GM10248 (cell line): ENCODE results near the gene GRHL1.
"Not testable (repeated sequence)": the region's sequence is repeated elsewhere in the genome, so short reads cannot be mapped to it uniquely, and the experiment has no call there.

Experiments
- CTCF ChIA-PET: fragments of 300-600 bp; sonication (Branson Sonifier 250); formaldehyde crosslinking; extraction: SDS; loops from one replicate; lab custom pipeline; 2021; ENCODE audit warnings: antibody characterized with exemption; lab: Yijun Ruan, JAX
- POLR2A ChIA-PET: fragments of 350-650 bp; sonication (Branson Sonifier 250); formaldehyde crosslinking; extraction: SDS; loops from one replicate; lab custom pipeline; 2020; ENCODE audit warnings: antibody characterized with exemption; lab: Yijun Ruan, JAX
- DNase-seq: peaks from one replicate; pipeline ENCODE4 v3.0.0; 2012; ENCODE audit errors: extremely low spot score
- TF ChIP-seq, protein P1 (sequence below): IDR thresholded peaks from 2 replicates; pipeline ENCODE4 v1.5.1; 2012; ENCODE audit warnings: mild to moderate bottlenecking, low read depth; ENCODE audit errors: extremely low read depth, missing control alignments, control extremely low read depth

Gene GRHL1

DNA sequence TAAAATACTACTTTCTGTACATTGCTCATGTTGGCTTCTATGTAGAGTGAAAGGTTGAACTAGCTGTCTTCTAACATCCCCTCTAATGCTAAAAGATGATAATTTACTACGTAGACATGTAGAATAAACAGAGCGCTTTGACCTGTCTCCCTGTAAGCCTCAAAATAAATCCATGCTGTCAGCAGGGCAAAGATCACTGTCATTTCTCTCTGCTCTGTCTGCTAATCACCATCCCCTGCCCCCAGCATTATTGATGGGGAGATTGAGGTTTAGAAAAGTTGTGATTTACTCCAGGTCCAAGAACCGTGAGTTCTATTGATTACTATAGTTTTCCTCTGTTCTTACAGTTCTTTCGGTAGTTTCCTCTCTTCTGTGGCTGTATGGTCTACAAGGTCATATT is 39.0 kb upstream of the GRHL1 start:
- ChIA-PET POLR2A (no interaction called here), CTCF (no interaction called here)
- TF ChIP-seq, protein P1, sequence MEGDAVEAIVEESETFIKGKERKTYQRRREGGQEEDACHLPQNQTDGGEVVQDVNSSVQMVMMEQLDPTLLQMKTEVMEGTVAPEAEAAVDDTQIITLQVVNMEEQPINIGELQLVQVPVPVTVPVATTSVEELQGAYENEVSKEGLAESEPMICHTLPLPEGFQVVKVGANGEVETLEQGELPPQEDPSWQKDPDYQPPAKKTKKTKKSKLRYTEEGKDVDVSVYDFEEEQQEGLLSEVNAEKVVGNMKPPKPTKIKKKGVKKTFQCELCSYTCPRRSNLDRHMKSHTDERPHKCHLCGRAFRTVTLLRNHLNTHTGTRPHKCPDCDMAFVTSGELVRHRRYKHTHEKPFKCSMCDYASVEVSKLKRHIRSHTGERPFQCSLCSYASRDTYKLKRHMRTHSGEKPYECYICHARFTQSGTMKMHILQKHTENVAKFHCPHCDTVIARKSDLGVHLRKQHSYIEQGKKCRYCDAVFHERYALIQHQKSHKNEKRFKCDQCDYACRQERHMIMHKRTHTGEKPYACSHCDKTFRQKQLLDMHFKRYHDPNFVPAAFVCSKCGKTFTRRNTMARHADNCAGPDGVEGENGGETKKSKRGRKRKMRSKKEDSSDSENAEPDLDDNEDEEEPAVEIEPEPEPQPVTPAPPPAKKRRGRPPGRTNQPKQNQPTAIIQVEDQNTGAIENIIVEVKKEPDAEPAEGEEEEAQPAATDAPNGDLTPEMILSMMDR, result no peak
- no peak for DNase-seq

DNA sequence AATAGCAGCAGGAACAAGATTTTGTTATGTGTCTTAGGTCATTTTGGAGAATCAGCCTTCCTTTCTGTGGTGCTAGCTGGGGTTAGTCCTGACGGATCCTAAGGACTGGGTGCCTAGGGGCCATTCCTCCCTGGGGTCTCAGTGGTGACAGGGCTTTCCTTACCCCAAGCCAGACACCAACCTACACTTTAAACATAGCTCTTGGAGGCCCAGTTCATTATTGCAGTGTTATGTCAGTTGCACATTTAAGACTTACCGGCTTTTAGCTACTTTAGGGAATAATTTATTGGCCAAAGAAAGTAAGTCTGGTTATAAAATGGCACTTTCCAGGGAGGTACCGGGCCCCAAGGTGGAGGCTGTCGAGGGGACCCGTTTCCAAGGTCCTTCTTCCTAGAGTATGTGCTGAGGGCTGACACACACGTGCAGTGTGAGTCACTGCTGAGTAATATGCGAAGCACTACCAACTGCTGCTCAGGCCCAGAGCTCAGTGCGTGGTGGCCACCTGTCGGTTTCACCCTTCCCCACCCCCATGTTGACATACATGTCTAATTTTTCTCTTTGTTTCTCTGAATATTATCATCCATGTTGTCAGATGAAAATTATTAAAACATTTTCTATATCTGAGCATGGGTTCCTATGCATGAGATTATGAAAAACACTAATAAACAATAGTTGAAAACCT is 37.0 kb upstream of the GRHL1 start:
- TF ChIP-seq, protein P1, result peak; percentile 53
- ChIA-PET POLR2A (no interaction called here), CTCF (interaction anchor here (0.8 to 4.4 kb wide), 18 partner anchors 8 to 521 kb away, joined by 3 to 41 read pairs (median 3); partner anchors contain the start of gene TAF1B)
- peak; percentile 71 for DNase-seq

DNA sequence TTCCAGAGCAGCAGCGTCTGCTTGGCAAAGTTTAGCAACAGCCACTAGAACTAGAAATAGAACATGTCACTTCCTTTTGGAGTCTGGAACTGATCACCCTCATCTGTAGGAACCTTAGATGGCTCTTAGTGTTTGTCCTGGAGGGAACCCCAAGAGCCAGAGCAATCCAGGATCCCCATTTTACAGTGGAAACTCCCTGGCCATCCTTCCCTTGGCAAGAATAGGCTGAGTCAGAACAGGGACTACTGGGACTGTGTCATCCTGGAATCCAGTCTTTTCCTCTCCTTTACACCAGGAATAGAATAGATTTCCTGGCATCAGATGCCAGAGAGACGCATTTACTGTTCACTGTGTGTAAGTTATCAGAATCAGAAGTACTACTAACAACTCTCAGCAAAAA is 33.2 kb upstream of the GRHL1 start:
- TF ChIP-seq, protein P1, result no peak
- ChIA-PET CTCF (no interaction called here), POLR2A (no interaction called here)
- DNase-seq, result no peak

DNA sequence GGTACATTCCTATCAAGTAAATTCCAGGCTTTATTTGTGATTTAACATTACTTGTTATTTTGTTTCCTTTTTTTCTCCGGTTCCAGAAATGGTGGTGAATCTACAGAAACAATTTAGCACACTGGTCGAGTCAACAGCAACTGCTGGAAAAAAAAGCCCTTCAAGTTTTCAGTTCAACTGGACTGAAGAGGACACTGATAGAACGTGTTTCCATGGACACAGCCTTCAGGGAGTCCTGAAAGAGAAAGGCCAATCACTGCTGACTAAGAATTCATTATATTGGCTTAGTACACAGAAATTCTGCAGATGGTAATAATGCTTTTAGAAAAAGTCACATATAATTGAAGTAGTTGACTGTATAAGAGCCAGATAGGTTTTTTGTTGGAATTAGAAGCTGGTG is 32.0 kb upstream of the GRHL1 start:
- TF ChIP-seq, protein P1, result no peak
- DNase-seq, result no peak
- ChIA-PET CTCF (no interaction called here), POLR2A (no interaction called here)

DNA sequence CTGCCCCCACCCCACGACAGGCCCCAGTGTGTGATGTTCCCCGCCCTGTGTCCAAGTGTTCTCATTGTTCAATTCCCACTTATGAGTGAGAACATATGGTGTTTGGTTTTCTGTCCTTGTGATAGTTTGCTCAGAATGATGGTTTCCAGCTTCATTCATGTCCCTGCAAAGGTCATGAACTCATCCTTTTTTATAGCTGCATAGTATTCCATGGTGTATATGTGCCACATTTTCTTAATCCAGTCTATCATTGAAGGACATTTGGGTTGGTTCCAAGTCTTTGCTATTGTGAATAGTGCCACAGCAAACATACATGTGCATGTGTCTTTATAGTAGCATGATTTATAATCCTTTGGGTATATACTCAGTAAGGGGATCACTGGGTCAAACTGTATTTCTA is 24.5 kb upstream of the GRHL1 start:
- POLR2A ChIA-PET, CTCF ChIA-PET, DNase-seq: not testable (repeated sequence)

DNA sequence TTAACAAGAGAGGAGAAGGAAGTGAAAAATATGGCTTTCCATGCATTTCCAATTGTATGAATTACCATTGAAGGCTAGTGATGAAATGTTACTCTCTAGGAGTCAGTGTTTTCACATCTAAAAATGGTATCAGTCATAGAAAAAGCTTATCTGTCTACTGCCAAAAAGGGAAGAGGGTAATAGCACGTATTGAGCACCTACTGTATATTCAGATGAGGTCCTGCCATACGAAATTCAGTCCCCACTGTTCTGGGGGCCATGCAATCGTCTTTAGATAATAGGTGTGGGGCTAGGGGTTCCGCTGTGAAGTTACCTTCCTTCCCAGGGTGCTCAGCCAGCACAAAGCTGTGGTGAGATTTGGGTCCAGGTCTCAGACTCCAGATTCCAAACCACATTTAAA is 14.2 kb upstream of the GRHL1 start:
- ChIA-PET POLR2A (no interaction called here), CTCF (interaction anchor here (0.8 to 1.2 kb wide), 2 partner anchors 23 to 138 kb away, joined by 3 read pairs; no protein-coding TSS in a partner anchor)
- no peak for DNase-seq
- TF ChIP-seq, protein P1, result no peak

DNA sequence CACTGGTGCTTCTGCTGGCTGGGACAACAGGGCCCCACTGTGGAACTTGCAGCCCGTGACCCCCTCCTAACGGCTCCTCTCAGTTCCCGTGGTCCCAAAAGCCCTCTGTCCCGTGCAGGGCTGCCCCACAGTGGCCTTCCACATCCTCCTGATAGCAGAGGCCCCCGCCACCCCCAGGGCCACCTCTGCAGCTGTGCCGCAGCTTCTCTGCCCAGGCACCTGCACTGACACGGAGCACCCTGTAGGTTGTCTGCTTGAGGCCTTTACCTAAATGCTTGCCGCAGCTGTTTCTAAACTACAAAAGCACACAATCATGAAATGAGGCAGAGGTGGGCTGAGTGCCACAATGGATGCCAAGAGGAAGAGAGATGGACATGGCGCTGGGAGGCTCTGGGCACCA is 13.5 kb upstream of the GRHL1 start:
- ChIA-PET POLR2A (no interaction called here), CTCF (interaction anchor here (0.8 kb wide), 1 partner anchor 139 kb away, joined by 3 read pairs; no protein-coding TSS in a partner anchor)
- DNase-seq, result no peak
- TF ChIP-seq, protein P1, result no peak
